Measurements from ENCODE around the gene SCML1.

The SCML1 gene

DNA sequence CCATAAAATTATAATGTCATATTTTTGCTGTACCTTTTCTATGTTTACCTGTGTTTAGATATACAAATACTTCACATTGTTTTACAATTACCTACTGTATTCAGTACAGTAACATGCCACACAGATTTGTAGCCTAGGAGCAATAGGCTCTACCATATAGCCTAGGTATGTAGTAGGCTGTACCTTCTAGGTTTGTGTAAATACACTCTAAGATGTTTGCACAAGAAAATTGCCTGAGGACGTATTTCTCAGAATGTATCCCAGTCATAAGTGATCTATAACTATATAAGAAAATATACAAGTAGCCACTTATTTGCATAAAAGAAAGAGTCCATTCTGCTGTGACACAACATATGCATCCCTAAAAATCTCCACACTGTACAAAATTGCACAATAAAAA, 36.3 kb upstream of the SCML1 start:
- H3K27me3 Mint-ChIP-seq (ENCODE audit: low read depth): no peaks in the 10 kb centered on the region
- no peaks in the 10 kb centered on the region for H3K4me1 Mint-ChIP-seq
- H3K36me3 Mint-ChIP-seq (ENCODE audit: low read depth): peaks cover 28% of the 10 kb centered on the region
- H3K9me3 Mint-ChIP-seq: no peaks in the 10 kb centered on the region
- TF ChIP-seq, protein P1, sequence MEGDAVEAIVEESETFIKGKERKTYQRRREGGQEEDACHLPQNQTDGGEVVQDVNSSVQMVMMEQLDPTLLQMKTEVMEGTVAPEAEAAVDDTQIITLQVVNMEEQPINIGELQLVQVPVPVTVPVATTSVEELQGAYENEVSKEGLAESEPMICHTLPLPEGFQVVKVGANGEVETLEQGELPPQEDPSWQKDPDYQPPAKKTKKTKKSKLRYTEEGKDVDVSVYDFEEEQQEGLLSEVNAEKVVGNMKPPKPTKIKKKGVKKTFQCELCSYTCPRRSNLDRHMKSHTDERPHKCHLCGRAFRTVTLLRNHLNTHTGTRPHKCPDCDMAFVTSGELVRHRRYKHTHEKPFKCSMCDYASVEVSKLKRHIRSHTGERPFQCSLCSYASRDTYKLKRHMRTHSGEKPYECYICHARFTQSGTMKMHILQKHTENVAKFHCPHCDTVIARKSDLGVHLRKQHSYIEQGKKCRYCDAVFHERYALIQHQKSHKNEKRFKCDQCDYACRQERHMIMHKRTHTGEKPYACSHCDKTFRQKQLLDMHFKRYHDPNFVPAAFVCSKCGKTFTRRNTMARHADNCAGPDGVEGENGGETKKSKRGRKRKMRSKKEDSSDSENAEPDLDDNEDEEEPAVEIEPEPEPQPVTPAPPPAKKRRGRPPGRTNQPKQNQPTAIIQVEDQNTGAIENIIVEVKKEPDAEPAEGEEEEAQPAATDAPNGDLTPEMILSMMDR (IDR thresholded peaks at IDR 0.05; ENCODE audit: unreplicated experiment in 3 of 3): no peak
- H3K27ac Mint-ChIP-seq: no peak overlapping the region
- H3K4me3 Mint-ChIP-seq: no peak overlapping the region

DNA sequence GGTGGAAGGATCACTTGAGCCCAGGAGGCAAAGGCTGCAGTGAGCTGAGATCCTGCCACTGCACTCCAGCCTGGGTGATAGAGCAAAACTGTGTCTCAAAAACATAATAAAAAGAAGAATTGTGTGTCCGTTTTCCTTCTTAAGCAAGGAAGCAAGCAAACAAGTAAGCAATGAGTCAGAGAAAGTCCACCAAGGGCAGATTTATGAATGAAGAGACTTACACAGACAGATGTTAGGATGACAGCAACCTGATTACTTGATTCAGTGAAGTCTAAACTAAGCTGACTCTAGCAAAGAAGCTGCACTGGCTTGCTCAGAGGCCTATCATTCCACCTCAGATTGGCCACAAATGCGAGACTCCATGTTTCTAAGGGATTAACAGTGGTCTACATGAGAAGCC, 34.1 kb upstream of the SCML1 start:
- TF ChIP-seq, protein P1 (IDR thresholded peaks at IDR 0.05; ENCODE audit: unreplicated experiment in 3 of 3): no peak
- Mint-ChIP-seq H3K4me1 (no peaks in the 10 kb centered on the region), H3K36me3 (ENCODE audit: low read depth) (peaks cover 15% of the 10 kb centered on the region), H3K4me3 (no peak overlapping the region), H3K9me3 (no peaks in the 10 kb centered on the region), H3K27ac (no peak overlapping the region), H3K27me3 (ENCODE audit: low read depth) (no peaks in the 10 kb centered on the region)

- Mint-ChIP-seq H3K27ac (no peak overlapping the region), H3K9me3 (no peaks in the 10 kb centered on the region), H3K36me3 (ENCODE audit: low read depth) (peaks cover 21% of the 10 kb centered on the region), H3K4me1 (peaks cover 1% of the 10 kb centered on the region), H3K27me3 (ENCODE audit: low read depth) (no peaks in the 10 kb centered on the region), H3K4me3 (no peak overlapping the region)
- TF ChIP-seq, protein P1 (IDR thresholded peaks at IDR 0.05; ENCODE audit: unreplicated experiment in 3 of 3): no peak
Measured at GRCh38 chrX:17705211-17705610, 32.1 kb upstream of the SCML1 start.

DNA sequence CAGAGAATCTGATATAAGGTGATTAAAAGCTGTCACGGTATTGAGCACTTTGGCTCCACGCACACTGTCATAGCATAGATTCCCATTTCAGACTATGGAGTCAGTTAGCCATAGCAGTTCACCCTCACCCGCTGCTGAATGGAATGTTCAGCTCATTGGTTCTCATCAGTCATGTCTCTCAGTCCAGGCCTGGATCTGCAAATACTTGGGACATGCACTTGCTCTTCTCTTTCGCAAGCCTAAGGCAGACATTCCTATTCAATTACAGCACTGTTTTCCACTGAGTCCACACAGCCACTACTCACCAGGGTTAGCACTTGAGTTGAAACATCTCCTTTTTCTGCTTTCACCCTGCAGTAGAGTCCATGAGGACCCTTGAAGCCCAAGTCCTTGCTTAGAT, 30.6 kb upstream of the SCML1 start:
- no peaks in the 10 kb centered on the region for H3K9me3 Mint-ChIP-seq
- no peak overlapping the region for H3K27ac Mint-ChIP-seq
- peaks cover 4% of the 10 kb centered on the region for H3K4me1 Mint-ChIP-seq
- H3K27me3 Mint-ChIP-seq (ENCODE audit: low read depth): no peaks in the 10 kb centered on the region
- H3K36me3 Mint-ChIP-seq (ENCODE audit: low read depth): peaks cover 20% of the 10 kb centered on the region
- no peak overlapping the region for H3K4me3 Mint-ChIP-seq
- TF ChIP-seq, protein P1 (IDR thresholded peaks at IDR 0.05; ENCODE audit: unreplicated experiment in 3 of 3): no peak

GRCh38 chrX:17707731-17708130, 29.6 kb upstream of the SCML1 start:
- peaks cover 17% of the 10 kb centered on the region for H3K36me3 Mint-ChIP-seq (ENCODE audit: low read depth)
- no peak overlapping the region for H3K27ac Mint-ChIP-seq
- H3K9me3 Mint-ChIP-seq: no peaks in the 10 kb centered on the region
- no peaks in the 10 kb centered on the region for H3K27me3 Mint-ChIP-seq (ENCODE audit: low read depth)
- no peak overlapping the region for H3K4me3 Mint-ChIP-seq
- TF ChIP-seq, protein P1 (IDR thresholded peaks at IDR 0.05; ENCODE audit: unreplicated experiment in 3 of 3): no peak
- peaks cover 4% of the 10 kb centered on the region for H3K4me1 Mint-ChIP-seq

- H3K36me3 Mint-ChIP-seq (ENCODE audit: low read depth): peaks cover 13% of the 10 kb centered on the region
- H3K27me3 Mint-ChIP-seq (ENCODE audit: low read depth): no peaks in the 10 kb centered on the region
- H3K27ac Mint-ChIP-seq: no peak overlapping the region
- H3K9me3 Mint-ChIP-seq: no peaks in the 10 kb centered on the region
- no peak overlapping the region for H3K4me3 Mint-ChIP-seq
- TF ChIP-seq, protein P1 (IDR thresholded peaks at IDR 0.05; ENCODE audit: unreplicated experiment in 3 of 3): no peak
- H3K4me1 Mint-ChIP-seq: peaks cover 12% of the 10 kb centered on the region
Measured at GRCh38 chrX:17710871-17711301, 26.4 kb upstream of the SCML1 start.
